Measurements from ENCODE around the gene MEMO1. TPM values are rescaled to one million over a fixed set of nuclear protein-coding genes. Genes with fewer than 3 reads are reported as not detected.

Gene MEMO1
- polyA plus RNA-seq, 1 of the 3 experiments (the other 2 are of a cell fraction): 54.3 TPM

DNA sequence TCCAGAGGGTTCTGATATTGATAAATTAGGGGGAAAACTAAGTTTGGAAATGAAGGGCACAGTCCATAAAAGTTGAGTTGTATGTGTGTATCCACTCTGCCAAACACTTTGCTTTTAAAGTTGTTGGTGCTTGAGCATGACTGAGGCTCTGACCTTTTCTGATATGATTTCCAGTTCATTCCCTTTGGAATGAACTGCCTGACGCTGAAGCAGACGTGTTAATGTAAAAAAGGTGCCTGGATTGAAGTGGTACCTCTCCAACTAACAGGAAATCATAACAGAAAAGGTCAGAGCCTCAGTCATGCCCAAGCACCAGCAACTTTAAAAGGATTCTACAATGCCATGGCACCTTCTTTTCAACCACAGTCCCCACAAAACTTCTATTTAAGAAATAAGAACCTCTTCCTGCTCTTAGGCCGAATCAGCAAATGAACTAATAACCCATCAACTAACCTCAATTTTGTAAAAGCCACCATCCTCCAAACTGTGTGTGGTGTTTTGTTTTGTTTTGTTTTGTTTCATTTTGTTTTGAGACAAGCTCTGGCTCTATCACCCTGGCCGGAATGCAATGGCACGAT lies 52.6 kb downstream of the MEMO1 start:
- POLR2A ChIA-PET: no interaction called here
- no peaks in the 10 kb centered on the region for H3K9me3 ChIP-seq
- H3K27ac ChIP-seq (ENCODE audit: low read depth in 2 of 2, low read length in 1 of 2): no peak overlapping the region
- no peak overlapping the region for H3K9ac ChIP-seq
- H3K9me2 ChIP-seq: no peaks in the 10 kb centered on the region
- CTCF ChIA-PET: no interaction called here
- H2AFZ ChIP-seq (ENCODE audit: low read depth): no peak overlapping the region
- H3K4me3 ChIP-seq (ENCODE audit: low read depth in 2 of 2, low read length in 1 of 2): no peak overlapping the region
- WGBS (ENCODE audit: low lambda C conversion rate): 96% methylated on average over 5 of the region's 5 CpGs
- TF ChIP-seq RFX5 (IDR thresholded peaks at IDR 0.05; ENCODE audit: low read length): no peak
- no peak for TF ChIP-seq SMC3 (IDR thresholded peaks at IDR 0.05; ENCODE audit: low read depth, low read length)
- TF ChIP-seq TEAD4 (IDR thresholded peaks at IDR 0.05; ENCODE audit: borderline replicate concordance, insufficient read depth): no peak
- TF ChIP-seq NRF1 (IDR thresholded peaks at IDR 0.05; ENCODE audit: low read depth, low read length): no peak
- no peak for TF ChIP-seq TAF1 (IDR thresholded peaks at IDR 0.05; ENCODE audit: borderline replicate concordance, low read depth, low read length)
- TF ChIP-seq, protein P1, sequence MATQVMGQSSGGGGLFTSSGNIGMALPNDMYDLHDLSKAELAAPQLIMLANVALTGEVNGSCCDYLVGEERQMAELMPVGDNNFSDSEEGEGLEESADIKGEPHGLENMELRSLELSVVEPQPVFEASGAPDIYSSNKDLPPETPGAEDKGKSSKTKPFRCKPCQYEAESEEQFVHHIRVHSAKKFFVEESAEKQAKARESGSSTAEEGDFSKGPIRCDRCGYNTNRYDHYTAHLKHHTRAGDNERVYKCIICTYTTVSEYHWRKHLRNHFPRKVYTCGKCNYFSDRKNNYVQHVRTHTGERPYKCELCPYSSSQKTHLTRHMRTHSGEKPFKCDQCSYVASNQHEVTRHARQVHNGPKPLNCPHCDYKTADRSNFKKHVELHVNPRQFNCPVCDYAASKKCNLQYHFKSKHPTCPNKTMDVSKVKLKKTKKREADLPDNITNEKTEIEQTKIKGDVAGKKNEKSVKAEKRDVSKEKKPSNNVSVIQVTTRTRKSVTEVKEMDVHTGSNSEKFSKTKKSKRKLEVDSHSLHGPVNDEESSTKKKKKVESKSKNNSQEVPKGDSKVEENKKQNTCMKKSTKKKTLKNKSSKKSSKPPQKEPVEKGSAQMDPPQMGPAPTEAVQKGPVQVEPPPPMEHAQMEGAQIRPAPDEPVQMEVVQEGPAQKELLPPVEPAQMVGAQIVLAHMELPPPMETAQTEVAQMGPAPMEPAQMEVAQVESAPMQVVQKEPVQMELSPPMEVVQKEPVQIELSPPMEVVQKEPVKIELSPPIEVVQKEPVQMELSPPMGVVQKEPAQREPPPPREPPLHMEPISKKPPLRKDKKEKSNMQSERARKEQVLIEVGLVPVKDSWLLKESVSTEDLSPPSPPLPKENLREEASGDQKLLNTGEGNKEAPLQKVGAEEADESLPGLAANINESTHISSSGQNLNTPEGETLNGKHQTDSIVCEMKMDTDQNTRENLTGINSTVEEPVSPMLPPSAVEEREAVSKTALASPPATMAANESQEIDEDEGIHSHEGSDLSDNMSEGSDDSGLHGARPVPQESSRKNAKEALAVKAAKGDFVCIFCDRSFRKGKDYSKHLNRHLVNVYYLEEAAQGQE (IDR thresholded peaks at IDR 0.05; ENCODE audit: low read depth, low read length): no peak
- TF ChIP-seq ELF1 (IDR thresholded peaks at IDR 0.05): no peak
- no peak for TF ChIP-seq MEF2A (IDR thresholded peaks at IDR 0.05; ENCODE audit: borderline replicate concordance, low read depth)
- no peak for TF ChIP-seq MXI1 (IDR thresholded peaks at IDR 0.05; ENCODE audit: low read depth, low read length)
- no peak for TF ChIP-seq FOXJ3 (CRISPR knock-in tag; IDR thresholded peaks at IDR 0.05)
- no peak for TF ChIP-seq FOSL2 (IDR thresholded peaks at IDR 0.05; ENCODE audit: borderline replicate concordance, low read depth)
- TF ChIP-seq, protein P2, sequence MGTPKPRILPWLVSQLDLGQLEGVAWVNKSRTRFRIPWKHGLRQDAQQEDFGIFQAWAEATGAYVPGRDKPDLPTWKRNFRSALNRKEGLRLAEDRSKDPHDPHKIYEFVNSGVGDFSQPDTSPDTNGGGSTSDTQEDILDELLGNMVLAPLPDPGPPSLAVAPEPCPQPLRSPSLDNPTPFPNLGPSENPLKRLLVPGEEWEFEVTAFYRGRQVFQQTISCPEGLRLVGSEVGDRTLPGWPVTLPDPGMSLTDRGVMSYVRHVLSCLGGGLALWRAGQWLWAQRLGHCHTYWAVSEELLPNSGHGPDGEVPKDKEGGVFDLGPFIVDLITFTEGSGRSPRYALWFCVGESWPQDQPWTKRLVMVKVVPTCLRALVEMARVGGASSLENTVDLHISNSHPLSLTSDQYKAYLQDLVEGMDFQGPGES (IDR thresholded peaks at IDR 0.05; ENCODE audit: low read depth, low read length): no peak
- TF ChIP-seq, protein P3, sequence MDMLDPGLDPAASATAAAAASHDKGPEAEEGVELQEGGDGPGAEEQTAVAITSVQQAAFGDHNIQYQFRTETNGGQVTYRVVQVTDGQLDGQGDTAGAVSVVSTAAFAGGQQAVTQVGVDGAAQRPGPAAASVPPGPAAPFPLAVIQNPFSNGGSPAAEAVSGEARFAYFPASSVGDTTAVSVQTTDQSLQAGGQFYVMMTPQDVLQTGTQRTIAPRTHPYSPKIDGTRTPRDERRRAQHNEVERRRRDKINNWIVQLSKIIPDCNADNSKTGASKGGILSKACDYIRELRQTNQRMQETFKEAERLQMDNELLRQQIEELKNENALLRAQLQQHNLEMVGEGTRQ (IDR thresholded peaks at IDR 0.05; ENCODE audit: borderline replicate concordance, low read depth, low read length): no peak
- TF ChIP-seq, protein P4, sequence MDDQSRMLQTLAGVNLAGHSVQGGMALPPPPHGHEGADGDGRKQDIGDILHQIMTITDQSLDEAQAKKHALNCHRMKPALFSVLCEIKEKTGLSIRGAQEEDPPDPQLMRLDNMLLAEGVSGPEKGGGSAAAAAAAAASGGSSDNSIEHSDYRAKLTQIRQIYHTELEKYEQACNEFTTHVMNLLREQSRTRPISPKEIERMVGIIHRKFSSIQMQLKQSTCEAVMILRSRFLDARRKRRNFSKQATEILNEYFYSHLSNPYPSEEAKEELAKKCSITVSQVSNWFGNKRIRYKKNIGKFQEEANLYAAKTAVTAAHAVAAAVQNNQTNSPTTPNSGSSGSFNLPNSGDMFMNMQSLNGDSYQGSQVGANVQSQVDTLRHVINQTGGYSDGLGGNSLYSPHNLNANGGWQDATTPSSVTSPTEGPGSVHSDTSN (IDR thresholded peaks at IDR 0.05): no peak
- no peak overlapping the region for H3K4me2 ChIP-seq
- no peak for DNase-seq
- peaks cover 100% of the 10 kb centered on the region for H3K79me2 ChIP-seq (ENCODE audit: insufficient read depth)
- H4K20me1 ChIP-seq (ENCODE audit: insufficient read depth): peaks cover 25% of the 10 kb centered on the region
- no peaks in the 10 kb centered on the region for H3K27me3 ChIP-seq (ENCODE audit: insufficient read depth)
- H3K4me1 ChIP-seq (ENCODE audit: control insufficient read depth in 1 of 2, insufficient read depth in 2 of 2, low read depth in 1 of 2, low read length in 1 of 2): no peaks in the 10 kb centered on the region
- peaks cover 0 to 7% of the 10 kb centered on the region in 2 experiments for H3K36me3 ChIP-seq (replicated peaks in 1 of 2; ENCODE audit: control insufficient read depth in 1 of 2, insufficient read depth in 2 of 2, low read length in 1 of 2)
- peaks cover 2% of the 10 kb centered on the region for H3F3A ChIP-seq (replicated peaks; ENCODE audit: insufficient read depth)
